ENCODE results near the gene FSD1L. TPM values are rescaled to one million over a fixed set of nuclear protein-coding genes. Genes with fewer than 3 reads are reported as not detected.

Gene FSD1L
- total RNA-seq, 1 donor from 2014 or later = 3.5 TPM

DNA sequence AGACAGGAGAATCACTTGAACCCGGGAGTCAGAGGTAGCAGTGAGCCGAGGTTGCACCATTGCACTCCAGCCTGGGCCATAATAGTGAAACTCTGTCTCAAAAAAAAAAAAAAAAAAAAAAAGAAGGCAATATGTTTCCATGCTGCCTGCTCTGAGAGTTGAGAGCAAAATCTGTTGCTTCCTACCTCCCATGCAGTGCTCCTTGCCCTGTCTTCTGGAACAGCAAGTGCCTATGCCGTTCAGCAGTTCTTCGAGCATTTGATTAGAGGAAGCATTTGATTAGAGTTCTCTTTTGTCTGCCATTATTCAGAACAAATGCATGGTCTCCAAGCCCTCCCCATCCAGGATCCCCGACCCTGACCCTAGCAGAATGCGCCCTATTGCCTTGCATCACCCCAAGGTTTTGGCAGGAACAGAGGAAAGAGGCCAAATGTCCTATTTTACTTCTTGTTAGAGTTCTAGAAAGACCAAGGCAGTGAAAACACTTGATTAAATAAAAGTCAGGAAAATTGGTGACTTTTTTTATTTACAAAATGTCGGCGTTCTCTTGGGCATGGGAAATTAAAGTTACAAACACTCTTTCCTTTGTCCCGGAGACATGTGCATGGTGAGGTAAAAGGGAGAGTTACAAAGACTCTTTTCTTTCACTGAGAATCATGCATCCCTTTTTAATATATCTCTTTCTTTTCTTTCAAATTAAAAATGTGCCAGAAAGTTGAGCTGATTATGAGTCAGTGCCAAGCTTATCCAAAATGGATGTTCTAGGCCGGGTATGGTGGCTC lies 27.8 kb upstream of the FSD1L start:
- DNase-seq (ENCODE audit: low spot score) = no peak
- H3K27ac Mint-ChIP-seq = no peak overlapping the region
- peaks cover 10% of the 10 kb centered on the region for H3K27me3 Mint-ChIP-seq (ENCODE audit: insufficient read depth)
- H3K4me3 Mint-ChIP-seq = no peak overlapping the region
- no peaks in the 10 kb centered on the region for H3K9me3 Mint-ChIP-seq
- intact Hi-C loops (cut with micrococcal nuclease) = no loop called here
- no peaks in the 10 kb centered on the region for H3K36me3 Mint-ChIP-seq (ENCODE audit: low read depth)
- peaks cover 13% of the 10 kb centered on the region for H3K4me1 Mint-ChIP-seq (ENCODE audit: low read depth)

DNA sequence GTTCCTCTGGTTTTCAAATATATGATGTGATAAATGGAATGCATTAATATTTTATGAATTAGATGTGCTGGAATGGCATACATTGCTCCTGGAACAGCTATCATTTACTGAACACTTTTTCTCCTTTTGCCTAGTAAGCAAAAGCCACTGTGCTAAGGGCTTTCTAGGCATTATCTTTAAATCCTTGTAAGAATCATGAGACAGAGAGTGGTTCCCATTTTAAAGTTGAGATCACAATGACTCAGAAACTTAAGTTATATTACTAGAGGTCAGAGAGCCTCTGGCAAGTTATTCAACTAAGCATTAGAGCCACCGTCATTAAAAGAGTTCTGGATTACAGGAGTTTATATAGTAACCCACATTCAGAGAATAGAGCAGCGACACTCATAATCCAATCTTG lies 26.7 kb upstream of the FSD1L start:
- H3K9me3 Mint-ChIP-seq = no peaks in the 10 kb centered on the region
- peaks cover 13% of the 10 kb centered on the region for H3K4me1 Mint-ChIP-seq (ENCODE audit: low read depth)
- no peaks in the 10 kb centered on the region for H3K36me3 Mint-ChIP-seq (ENCODE audit: low read depth)
- peaks cover 6% of the 10 kb centered on the region for H3K27me3 Mint-ChIP-seq (ENCODE audit: insufficient read depth)
- intact Hi-C loops (cut with micrococcal nuclease) = no loop called here
- H3K4me3 Mint-ChIP-seq = no peak overlapping the region
- no peak for DNase-seq (ENCODE audit: low spot score)
- H3K27ac Mint-ChIP-seq = no peak overlapping the region

DNA sequence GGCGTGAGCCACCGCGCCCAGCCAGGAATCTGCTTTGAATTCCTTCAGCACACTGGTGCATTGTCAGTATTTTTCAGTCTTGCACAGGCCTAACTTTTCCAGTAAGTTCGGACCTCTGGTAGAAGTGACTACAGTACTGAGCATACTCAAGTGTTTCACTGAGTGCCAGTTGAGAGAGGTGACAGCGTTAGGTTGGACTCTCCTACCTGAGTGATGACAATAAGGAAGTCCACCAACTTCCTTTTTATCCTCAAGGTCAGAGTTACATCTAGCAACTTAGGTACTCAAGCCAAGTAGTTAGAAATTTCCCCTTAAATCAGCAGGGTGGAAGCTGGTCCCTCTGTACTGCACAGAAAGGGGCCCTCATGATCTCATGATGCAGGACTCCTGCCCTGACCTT lies 26.0 kb upstream of the FSD1L start:
- H3K4me1 Mint-ChIP-seq (ENCODE audit: low read depth) = peaks cover 7% of the 10 kb centered on the region
- intact Hi-C loops (cut with micrococcal nuclease) = no loop called here

DNA sequence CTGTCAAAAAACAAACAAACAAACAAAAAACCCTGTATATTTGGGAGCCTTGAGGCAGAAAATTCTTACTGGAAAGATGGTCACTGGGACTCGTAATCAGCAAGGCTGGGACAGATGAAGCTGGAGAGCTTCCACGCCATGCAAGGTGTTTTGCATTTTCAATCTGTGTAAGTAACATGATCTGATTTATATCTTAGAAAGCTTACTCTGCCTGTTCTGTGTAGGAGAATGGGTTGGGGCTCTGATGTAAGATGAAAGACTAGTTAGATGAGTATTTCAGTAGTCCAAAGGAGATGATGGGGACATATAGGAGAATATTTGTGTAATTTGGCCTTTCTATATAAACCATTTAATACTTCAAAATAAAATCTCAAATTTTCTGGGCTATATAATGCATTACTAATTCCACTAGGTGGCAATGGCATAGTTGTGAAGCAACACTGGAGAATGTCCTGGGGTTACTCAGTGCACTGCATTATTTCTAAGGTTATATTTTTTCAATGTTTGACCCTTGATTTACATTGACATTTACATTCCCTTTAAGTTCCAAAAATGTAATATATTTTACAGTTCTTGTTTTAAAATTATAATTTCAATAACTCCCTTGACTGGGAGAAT lies 21.9 kb upstream of the FSD1L start:
- Mint-ChIP-seq H3K27ac (no peak overlapping the region), H3K9me3 (no peaks in the 10 kb centered on the region), H3K27me3 (ENCODE audit: insufficient read depth) (peaks cover 12% of the 10 kb centered on the region), H3K4me3 (no peak overlapping the region), H3K4me1 (ENCODE audit: low read depth) (no peaks in the 10 kb centered on the region), H3K36me3 (ENCODE audit: low read depth) (no peaks in the 10 kb centered on the region)
- DNase-seq (ENCODE audit: low spot score) = no peak
- intact Hi-C loops (cut with micrococcal nuclease) = loop anchor here (2.0 kb wide), 2 partner anchors 49 to 293 kb away; no protein-coding TSS in a partner anchor

More for the DNA sequence above, 26.0 kb upstream of the FSD1L start:
- Mint-ChIP-seq H3K4me3 (no peak overlapping the region), H3K36me3 (ENCODE audit: low read depth) (no peaks in the 10 kb centered on the region), H3K9me3 (no peaks in the 10 kb centered on the region), H3K27me3 (ENCODE audit: insufficient read depth) (peaks cover 10% of the 10 kb centered on the region), H3K27ac (no peak overlapping the region)
- DNase-seq (ENCODE audit: low spot score) = no peak

DNA sequence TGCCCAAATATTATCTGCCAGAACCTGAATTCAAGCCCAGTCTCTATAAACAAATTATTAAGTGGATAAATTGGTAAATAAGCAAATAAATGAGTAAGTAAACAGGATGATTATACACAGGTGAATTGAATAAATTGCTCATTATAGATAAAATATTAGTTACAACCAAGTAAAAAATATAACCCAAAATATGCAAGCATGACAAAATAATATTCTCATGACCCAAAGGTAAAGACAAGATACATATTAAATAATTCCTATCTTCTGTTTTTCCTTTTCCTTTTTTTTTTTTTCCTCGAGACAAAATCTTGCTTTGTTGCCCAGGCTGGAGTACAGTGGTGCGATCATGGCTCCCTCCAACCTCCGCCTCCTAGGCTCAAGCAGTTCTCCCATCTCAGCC lies 21.2 kb upstream of the FSD1L start:
- intact Hi-C loops (cut with micrococcal nuclease) = loop anchor here (2.0 kb wide), 2 partner anchors 48 to 292 kb away; no protein-coding TSS in a partner anchor
- no peaks in the 10 kb centered on the region for H3K36me3 Mint-ChIP-seq (ENCODE audit: low read depth)
- H3K27ac Mint-ChIP-seq = no peak overlapping the region
- no peak for DNase-seq (ENCODE audit: low spot score)
- no peaks in the 10 kb centered on the region for H3K9me3 Mint-ChIP-seq
- H3K27me3 Mint-ChIP-seq (ENCODE audit: insufficient read depth) = peaks cover 13% of the 10 kb centered on the region
- no peaks in the 10 kb centered on the region for H3K4me1 Mint-ChIP-seq (ENCODE audit: low read depth)
- no peak overlapping the region for H3K4me3 Mint-ChIP-seq

DNA sequence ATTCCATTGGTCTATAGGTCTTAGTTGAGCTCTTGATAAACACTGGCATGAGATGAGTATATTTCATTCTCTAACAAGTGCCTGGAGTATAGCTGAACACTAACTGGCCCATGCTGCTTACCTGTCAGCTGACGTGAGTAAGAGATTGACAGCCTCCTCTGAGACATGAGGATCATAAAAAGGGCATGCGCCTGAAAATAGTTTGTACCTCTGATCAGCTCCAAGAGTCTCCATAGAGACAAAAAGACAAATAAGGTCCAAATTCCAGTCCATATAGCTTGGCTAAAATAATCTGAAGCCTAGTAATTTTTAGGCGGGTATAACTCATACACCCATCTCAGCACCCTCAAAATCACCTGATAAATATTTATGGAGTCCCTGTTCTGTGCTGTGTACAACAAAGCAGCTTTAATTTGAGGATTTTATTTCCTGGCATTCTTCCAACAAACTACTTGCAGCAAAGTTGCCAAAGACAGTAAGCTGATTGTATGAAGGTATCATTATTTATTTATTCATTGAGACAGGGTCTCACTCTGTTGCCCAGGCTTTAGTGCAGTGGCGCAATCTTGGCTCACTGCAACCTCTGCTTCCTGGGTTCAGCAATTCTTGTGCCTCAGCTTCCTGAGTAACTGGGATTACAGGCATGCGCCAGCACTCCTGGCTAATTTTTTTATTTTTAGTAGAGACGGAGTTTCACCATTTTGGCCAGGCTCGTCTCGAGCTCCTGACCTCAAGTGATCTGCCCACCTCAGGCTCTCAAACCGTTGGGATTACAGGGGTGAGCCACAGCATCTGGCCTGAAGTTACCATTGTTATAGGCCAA lies 16.2 kb upstream of the FSD1L start:
- Mint-ChIP-seq H3K27me3 (ENCODE audit: insufficient read depth) (peaks cover 16% of the 10 kb centered on the region), H3K36me3 (ENCODE audit: low read depth) (no peaks in the 10 kb centered on the region), H3K27ac (no peak overlapping the region), H3K4me3 (no peak overlapping the region), H3K4me1 (ENCODE audit: low read depth) (no peaks in the 10 kb centered on the region), H3K9me3 (no peaks in the 10 kb centered on the region)
- no peak for DNase-seq (ENCODE audit: low spot score)
- intact Hi-C loops (cut with micrococcal nuclease) = no loop called here

DNA sequence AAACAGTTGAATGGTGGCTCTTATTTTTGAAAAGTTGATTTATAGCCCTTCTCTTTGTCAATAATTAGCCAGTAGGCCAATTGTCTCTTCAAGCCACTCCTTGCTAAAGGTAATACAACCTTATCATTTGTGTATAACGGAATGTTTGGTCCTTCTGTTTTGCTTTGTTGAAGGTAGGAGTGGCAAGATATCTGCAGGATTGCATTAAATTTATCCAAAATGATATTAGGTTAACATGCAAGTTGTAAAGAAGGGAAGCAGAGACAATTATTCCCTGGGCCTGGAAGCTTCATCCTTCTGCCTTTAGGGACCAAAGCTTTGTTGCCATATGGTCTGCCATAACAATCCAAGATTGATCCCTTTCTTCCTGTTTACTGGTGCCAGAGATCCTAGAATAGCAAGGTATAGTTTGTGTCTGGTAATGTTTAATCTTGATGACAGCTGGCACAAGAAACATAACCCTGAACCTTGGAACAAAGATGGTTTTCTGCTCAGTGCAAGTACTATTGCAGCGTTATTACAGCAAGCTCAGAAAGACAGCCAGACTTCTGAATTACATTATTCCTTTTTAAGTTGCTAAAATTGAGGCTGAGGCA lies 15.5 kb upstream of the FSD1L start:
- no peaks in the 10 kb centered on the region for H3K4me1 Mint-ChIP-seq (ENCODE audit: low read depth)
- H3K27me3 Mint-ChIP-seq (ENCODE audit: insufficient read depth) = peaks cover 11% of the 10 kb centered on the region

DNA sequence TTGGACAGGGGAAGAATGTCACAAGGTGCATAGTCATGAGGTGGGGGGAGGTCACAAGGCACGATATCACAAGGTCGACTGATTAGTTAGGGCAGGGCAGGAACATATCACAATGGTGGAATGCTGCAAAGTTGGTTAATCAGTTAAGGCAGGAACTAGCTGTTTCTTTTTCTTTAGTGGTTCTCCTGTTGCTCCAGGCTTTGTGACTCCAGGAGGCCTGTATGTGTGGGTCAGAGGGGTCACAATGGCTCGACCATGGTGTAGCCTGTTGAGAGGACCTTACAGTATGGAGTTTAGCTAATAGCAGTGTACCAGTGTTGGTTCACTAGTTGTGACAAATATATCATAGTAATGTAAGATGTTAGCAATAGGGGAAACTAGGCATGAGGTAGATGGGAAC lies 12.4 kb upstream of the FSD1L start:
- H3K4me1 Mint-ChIP-seq (ENCODE audit: low read depth) = no peaks in the 10 kb centered on the region
- intact Hi-C loops (cut with micrococcal nuclease) = no loop called here

More for the DNA sequence above, 15.5 kb upstream of the FSD1L start:
- Mint-ChIP-seq H3K27ac (no peak overlapping the region), H3K9me3 (no peaks in the 10 kb centered on the region), H3K4me3 (no peak overlapping the region), H3K36me3 (ENCODE audit: low read depth) (no peaks in the 10 kb centered on the region)
- no peak for DNase-seq (ENCODE audit: low spot score)
- intact Hi-C loops (cut with micrococcal nuclease) = no loop called here

DNA sequence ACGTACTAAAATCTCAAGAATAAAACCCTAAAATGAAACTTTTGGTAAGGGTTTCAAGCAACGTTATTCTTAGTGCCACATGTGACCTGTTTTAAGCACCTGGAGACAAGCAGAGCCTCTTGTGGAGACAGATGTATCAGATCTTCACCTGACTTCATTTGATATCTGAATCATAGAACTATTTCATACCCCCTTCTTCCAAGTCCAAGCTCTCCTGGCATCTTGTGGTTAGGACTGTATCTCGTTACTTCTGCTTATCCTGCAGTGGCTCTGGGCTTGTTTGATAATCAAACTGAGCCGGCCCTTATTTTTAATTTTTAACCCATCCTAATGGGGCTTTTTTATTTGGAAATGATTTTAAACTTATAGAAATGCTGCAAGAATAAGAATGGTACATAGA lies 11.1 kb upstream of the FSD1L start:
- Mint-ChIP-seq H3K4me1 (ENCODE audit: low read depth) (no peaks in the 10 kb centered on the region), H3K36me3 (ENCODE audit: low read depth) (no peaks in the 10 kb centered on the region), H3K27me3 (ENCODE audit: insufficient read depth) (peaks cover 16% of the 10 kb centered on the region), H3K4me3 (no peak overlapping the region), H3K27ac (no peak overlapping the region), H3K9me3 (no peaks in the 10 kb centered on the region)
- no peak for DNase-seq (ENCODE audit: low spot score)
- intact Hi-C loops (cut with micrococcal nuclease) = no loop called here

More for the DNA sequence above, 12.4 kb upstream of the FSD1L start:
- Mint-ChIP-seq H3K27me3 (ENCODE audit: insufficient read depth) (peaks cover 21% of the 10 kb centered on the region), H3K4me3 (no peak overlapping the region), H3K9me3 (no peaks in the 10 kb centered on the region), H3K27ac (no peak overlapping the region), H3K36me3 (ENCODE audit: low read depth) (no peaks in the 10 kb centered on the region)
- no peak for DNase-seq (ENCODE audit: low spot score)

DNA sequence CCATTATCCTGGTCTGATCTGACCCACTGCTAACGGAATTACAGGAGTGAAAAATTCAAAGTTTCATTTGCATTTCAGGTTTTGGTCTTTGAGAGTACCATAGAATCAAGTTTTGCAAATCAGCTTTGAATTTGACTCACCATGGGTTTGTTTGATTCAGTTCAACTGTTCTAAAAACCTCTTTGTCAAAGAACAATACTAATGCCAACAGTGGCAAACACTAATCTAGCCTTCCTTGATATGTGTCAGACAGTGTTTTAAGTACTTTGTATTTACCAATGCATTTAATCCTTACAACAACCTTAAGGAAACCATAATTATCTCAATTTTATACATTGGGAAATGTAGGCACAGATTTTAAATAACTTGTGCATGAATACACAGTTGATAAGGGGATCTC lies 10.1 kb upstream of the FSD1L start:
- H3K27me3 Mint-ChIP-seq (ENCODE audit: insufficient read depth) = peaks cover 16% of the 10 kb centered on the region
- H3K4me3 Mint-ChIP-seq = no peak overlapping the region
- no peak for DNase-seq (ENCODE audit: low spot score)
- H3K36me3 Mint-ChIP-seq (ENCODE audit: low read depth) = no peaks in the 10 kb centered on the region
- H3K9me3 Mint-ChIP-seq = no peaks in the 10 kb centered on the region
- H3K27ac Mint-ChIP-seq = no peak overlapping the region
- no peaks in the 10 kb centered on the region for H3K4me1 Mint-ChIP-seq (ENCODE audit: low read depth)
- intact Hi-C loops (cut with micrococcal nuclease) = no loop called here

DNA sequence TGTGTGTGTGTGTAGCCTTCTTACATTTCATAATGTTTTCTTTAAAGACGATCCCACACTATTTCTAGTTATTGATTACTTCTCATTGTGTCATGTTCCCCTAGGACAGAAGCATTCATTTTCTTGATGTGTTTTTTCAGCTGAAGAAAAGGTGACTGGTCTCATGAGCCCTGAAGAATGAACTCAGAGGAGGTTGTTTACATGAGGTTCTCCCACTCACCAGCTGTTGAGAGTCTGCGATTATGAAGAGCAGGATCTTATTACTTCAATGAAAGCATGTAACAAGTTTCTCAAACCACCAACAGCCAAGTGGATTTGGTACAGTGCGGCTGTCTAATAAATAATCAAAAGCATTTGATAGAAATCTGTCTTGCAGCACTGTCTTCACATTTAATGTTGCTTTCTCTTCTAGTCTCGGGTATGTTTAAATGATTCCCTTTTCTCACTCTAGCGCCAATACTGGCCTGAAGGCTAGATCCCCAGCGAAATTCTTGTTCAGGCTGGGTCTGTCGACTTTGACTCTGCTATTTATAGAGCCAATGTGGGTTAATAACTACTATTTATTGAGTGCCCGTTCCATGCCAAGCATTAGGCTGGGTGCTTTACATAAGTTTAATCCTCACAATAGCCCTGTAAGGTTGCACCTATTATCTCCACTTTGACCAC lies 9.6 kb upstream of the FSD1L start:
- no peak for DNase-seq (ENCODE audit: low spot score)
- Mint-ChIP-seq H3K9me3 (no peaks in the 10 kb centered on the region), H3K4me3 (no peak overlapping the region), H3K27me3 (ENCODE audit: insufficient read depth) (peaks cover 16% of the 10 kb centered on the region), H3K4me1 (ENCODE audit: low read depth) (no peaks in the 10 kb centered on the region), H3K27ac (no peak overlapping the region), H3K36me3 (ENCODE audit: low read depth) (no peaks in the 10 kb centered on the region)
- intact Hi-C loops (cut with micrococcal nuclease) = no loop called here

DNA sequence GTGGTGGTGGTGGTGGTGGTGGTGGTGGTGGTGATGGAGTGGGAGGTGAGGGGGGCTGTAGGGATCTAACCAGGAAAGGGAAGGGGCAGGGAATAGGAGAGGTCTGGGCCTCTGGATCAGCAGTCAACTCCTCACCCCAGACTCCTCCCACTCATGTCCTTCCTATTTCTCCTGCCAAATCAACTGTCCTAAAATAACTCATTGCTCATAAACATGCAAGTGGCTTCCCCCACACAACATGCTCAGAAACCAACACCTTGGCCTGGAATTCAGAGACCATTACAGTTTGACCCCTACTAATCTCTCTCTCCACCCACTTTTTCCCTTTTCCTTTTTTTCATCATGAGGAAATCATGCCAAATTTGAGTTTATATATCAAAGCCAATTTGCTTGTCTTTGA lies 8.4 kb upstream of the FSD1L start:
- no peak for DNase-seq (ENCODE audit: low spot score)
- Mint-ChIP-seq H3K9me3 (no peaks in the 10 kb centered on the region), H3K36me3 (ENCODE audit: low read depth) (no peaks in the 10 kb centered on the region), H3K4me3 (no peak overlapping the region), H3K27me3 (ENCODE audit: insufficient read depth) (peaks cover 13% of the 10 kb centered on the region), H3K27ac (no peak overlapping the region), H3K4me1 (ENCODE audit: low read depth) (no peaks in the 10 kb centered on the region)
- intact Hi-C loops (cut with micrococcal nuclease) = no loop called here
